IMR-90 (cell line): ENCODE results near the gene C13orf42. TPM values are rescaled to one million over a fixed set of nuclear protein-coding genes. Genes with fewer than 3 reads are reported as not detected.

ENCODE experiments used
- ATAC-seq: fragments of 200-7000 bp; cut with Tn5 transposase; 2 replicates; pipeline ENCODE4 v1.9.1; 2020; ENCODE audit warnings: low read depth, mild to moderate bottlenecking, moderate library complexity
- BruUV-seq: library from RNA; stranded (reverse); fragments of 400-500 nt; replicated peaks from 2 replicates; lab custom pipeline; 2021; lab: Mats Ljungman, UMichigan
- CTCF ChIA-PET: fragments of 300-600 bp; formaldehyde crosslinking; extraction: SDS; loops from one replicate; lab custom pipeline; 2021; ENCODE audit warnings: antibody characterized with exemption; lab: Yijun Ruan, JAX
- POLR2A ChIA-PET: fragments of 300-600 bp; sonication (Branson Sonifier 250); formaldehyde crosslinking; loops from one replicate; lab custom pipeline; 2022; ENCODE audit warnings: antibody characterized with exemption; ENCODE audit not compliant: unreplicated experiment; lab: Charles Lee
- DNase-seq: peaks from one replicate; pipeline ENCODE4 v3.0.0; 2013
- H2AFZ ChIP-seq: replicated peaks from 2 replicates; pipeline ENCODE3; 2013; ENCODE audit warnings: low read length, mild to moderate bottlenecking; ENCODE audit not compliant: poor library complexity
- H2AK5ac ChIP-seq: 2 replicates; pipeline ENCODE4 v1.6.1; 2013; ENCODE audit warnings: low read depth, low read length, inconsistent platforms
- H2AK9ac ChIP-seq: replicated peaks from 2 replicates; pipeline ENCODE3; 2013; ENCODE audit warnings: mild to moderate bottlenecking, low read depth, low read length, moderate library complexity; ENCODE audit not compliant: poor library complexity
- H2BK120ac ChIP-seq: 2 replicates; pipeline ENCODE4 v1.6.1; 2013; ENCODE audit warnings: low read depth, low read length, inconsistent platforms
- H2BK15ac ChIP-seq: 3 replicates; pipeline ENCODE4 v1.6.1; 2013; ENCODE audit warnings: low read depth, low read length, inconsistent platforms
- H2BK20ac ChIP-seq: 2 replicates; pipeline ENCODE4 v1.6.1; 2013; ENCODE audit warnings: low read depth, mild to moderate bottlenecking, inconsistent platforms, low read length, moderate library complexity
- H2BK5ac ChIP-seq: 2 replicates; pipeline ENCODE4 v1.6.1; 2013; ENCODE audit warnings: mild to moderate bottlenecking, low read depth, low read length, inconsistent platforms; ENCODE audit not compliant: poor library complexity, severe bottlenecking
- H3K14ac ChIP-seq: replicated peaks from 2 replicates; pipeline ENCODE4 v1.6.1; 2013; ENCODE audit warnings: low read depth, low read length, inconsistent platforms
- H3K18ac ChIP-seq: 2 replicates; pipeline ENCODE4 v1.6.1; 2013; ENCODE audit warnings: low read depth, low read length, control low read depth
- H3K23ac ChIP-seq: 2 replicates; pipeline ENCODE4 v1.6.1; 2013; ENCODE audit warnings: low read depth, low read length, inconsistent platforms
- H3K27ac ChIP-seq: 2 replicates; pipeline ENCODE4 v1.5.1; 2013; ENCODE audit warnings: mild to moderate bottlenecking, control low read depth, low read length; ENCODE audit not compliant: insufficient read depth
- H3K27me3 ChIP-seq: 2 replicates; pipeline ENCODE4 v1.6.1; 2013; ENCODE audit warnings: low read length; ENCODE audit not compliant: control insufficient read depth, insufficient read depth
- H3K36me3 ChIP-seq: 2 replicates; pipeline ENCODE4 v1.6.1; 2013; ENCODE audit warnings: low read length, mixed read lengths; ENCODE audit not compliant: control insufficient read depth, insufficient read depth
- H3K4ac ChIP-seq: 2 replicates; pipeline ENCODE4 v1.6.1; 2013; ENCODE audit warnings: low read depth, low read length, inconsistent platforms
- H3K4me1 ChIP-seq: 2 replicates; pipeline ENCODE4 v1.6.1; 2013; ENCODE audit warnings: low read length, mixed read lengths; ENCODE audit not compliant: control insufficient read depth, insufficient read depth
- H3K4me2 ChIP-seq: 2 replicates; pipeline ENCODE4 v1.6.1; 2013; ENCODE audit warnings: low read depth, mild to moderate bottlenecking, control low read depth, low read length, moderate library complexity
- H3K4me3 ChIP-seq: 2 replicates; pipeline ENCODE4 v1.5.1; 2013; ENCODE audit warnings: low read depth, mild to moderate bottlenecking, control low read depth, low read length, moderate library complexity; ENCODE audit not compliant: insufficient read depth
- H3K56ac ChIP-seq: 2 replicates; pipeline ENCODE4 v1.6.1; 2013; ENCODE audit warnings: low read length, inconsistent platforms; ENCODE audit not compliant: insufficient read depth; ENCODE audit errors: extremely low read depth
- H3K79me1 ChIP-seq, 2 experiments: 2 replicates each; pipeline ENCODE4 v1.6.1; 2013; ENCODE audit warnings: low read length in 2 of 2, inconsistent platforms in 1 of 2, low read depth in 1 of 2
- H3K9ac ChIP-seq: 2 replicates; pipeline ENCODE4 v1.6.1; 2013; ENCODE audit warnings: low read depth, low read length, control low read depth
- H3K9me1 ChIP-seq: 2 replicates; pipeline ENCODE4 v1.6.1; 2013; ENCODE audit warnings: low read length, inconsistent platforms; ENCODE audit not compliant: insufficient read depth
- H3K9me3 ChIP-seq: 2 replicates; pipeline ENCODE4 v1.6.1; 2013; ENCODE audit warnings: low read length; ENCODE audit not compliant: control insufficient read depth, insufficient read depth
- H4K20me1 ChIP-seq: 2 replicates; pipeline ENCODE4 v1.6.1; 2013; ENCODE audit warnings: low read length, inconsistent platforms; ENCODE audit not compliant: insufficient read depth
- H4K5ac ChIP-seq: 2 replicates; pipeline ENCODE4 v1.6.1; 2013; ENCODE audit warnings: mild to moderate bottlenecking, low read depth, low read length, control low read depth
- H4K8ac ChIP-seq, 2 experiments: 2 replicates each; pipeline ENCODE4 v1.6.1; 2013; ENCODE audit warnings: low read depth in 2 of 2, low read length in 2 of 2, control low read depth in 1 of 2, inconsistent platforms in 1 of 2
- H4K91ac ChIP-seq: 2 replicates; pipeline ENCODE4 v1.6.1; 2013; ENCODE audit warnings: low read depth, low read length, inconsistent platforms; ENCODE audit not compliant: insufficient read depth
- BHLHE40 ChIP-seq: fragments of 150-350 bp; IDR thresholded peaks from 2 replicates; pipeline ENCODE4 v1.6.1; 2016; ENCODE audit warnings: mild to moderate bottlenecking, low read depth, low read length
- CTCF ChIP-seq: conservative IDR thresholded peaks from 2 replicates; pipeline ENCODE4 v1.5.1; 2012; ENCODE audit warnings: mild to moderate bottlenecking, low read depth, low read length, improper control_type of control experiment
- MAFK ChIP-seq: IDR thresholded peaks from 2 replicates; pipeline ENCODE4 v1.6.1; 2012; ENCODE audit warnings: low read depth, low read length, improper control_type of control experiment
- MXI1 ChIP-seq: IDR thresholded peaks from 2 replicates; pipeline ENCODE4 v1.6.1; 2012; ENCODE audit warnings: low read depth, mild to moderate bottlenecking, low read length, moderate library complexity, borderline replicate concordance
- NFE2L2 ChIP-seq: fragments of 150-350 bp; IDR thresholded peaks from 2 replicates; pipeline ENCODE4 v1.6.1; 2016; ENCODE audit warnings: low read depth, mild to moderate bottlenecking, low read length
- RAD21 ChIP-seq: IDR thresholded peaks from 2 replicates; pipeline ENCODE4 v1.6.1; 2012; ENCODE audit warnings: low read length, improper control_type of control experiment
- WGBS, 2 experiments: methylation state at CpG; one replicate each; pipeline versions ENCODE4 v1.1.5 to v1.1.7; 2013; ENCODE audit warnings: missing lambda C conversion rate in 2 of 2; ENCODE audit not compliant: insufficient read length in 1 of 2; ENCODE audit errors: extremely low coverage in 2 of 2; 5-methylcytosine and 5-hydroxymethylcytosine counted together
- dilution Hi-C: fragments of 300-500 bp; cut with HindIII; formaldehyde crosslinking; loops from one replicate; pipeline ENCODE4 v1.14.3; 2018; ENCODE audit warnings: low sequenced_read_pairs; ENCODE audit not compliant: unreplicated experiment
- in situ Hi-C: fragments of 300-500 bp; cut with MboI; formaldehyde crosslinking; loops from 3 replicates; pipeline ENCODE4 v1.14.3; 2019; ENCODE audit warnings: low sequenced_read_pairs, inconsistent platforms, mixed read lengths
- intact Hi-C: fragments of 100-400 bp; cut with micrococcal nuclease; formaldehyde crosslinking; loops from 2 replicates; pipeline ENCODE4 v1.10.0; 2022
- polyA plus RNA-seq, 3 experiments: library from polyadenylated mRNA; depleted of rRNA; stranded (reverse); fragments of >200 nt; gene quantifications; 2 replicates each; pipeline ENCODE4 v1.2.3, GENCODE V29; 2012; ENCODE audit warnings: low replicate concordance in 1 of 3
- total RNA-seq: library from RNA; depleted of rRNA; stranded (reverse); fragments of >200 nt; gene quantifications from 2 replicates; pipeline ENCODE4 v1.2.3, GENCODE V29; 2012
- TF ChIP-seq, protein P1 (sequence below): fragments of 150-350 bp; IDR thresholded peaks from 2 replicates; pipeline ENCODE4 v1.6.1; 2017; ENCODE audit warnings: mild to moderate bottlenecking, antibody characterized with exemption, low read length, low read depth

C13orf42 gene
- total and polyA plus RNA-seq, 2 of the 4 experiments (the other 2 are of a cell fraction), result not detected

- H3K9me1 ChIP-seq, result no peaks in the 10 kb centered on the region
- H3K14ac ChIP-seq, result no peak overlapping the region
- H3K9ac ChIP-seq, result no peak overlapping the region
- H3K18ac ChIP-seq, result no peak overlapping the region
- in situ Hi-C loops, result no loop called here
- no peaks in the 10 kb centered on the region for H3K79me1 ChIP-seq
- H2AFZ ChIP-seq, result no peak overlapping the region
- H3K23ac ChIP-seq, result no peak overlapping the region
- no peak overlapping the region for H2BK20ac ChIP-seq
- H3K56ac ChIP-seq, result no peak overlapping the region
- no peaks in the 10 kb centered on the region for H4K20me1 ChIP-seq
- H3K9me3 ChIP-seq, result no peaks in the 10 kb centered on the region
- ATAC-seq (no peak), DNase-seq (no peak)
- H2AK5ac ChIP-seq, result no peak overlapping the region
- no peak overlapping the region for H4K5ac ChIP-seq
- H3K4me1 ChIP-seq, result no peaks in the 10 kb centered on the region
- H4K91ac ChIP-seq, result no peak overlapping the region
- H3K27ac ChIP-seq, result no peak overlapping the region
- CTCF ChIA-PET, result no interaction called here
- H3K4me3 ChIP-seq, result no peak overlapping the region
- H3K4me2 ChIP-seq, result no peak overlapping the region
- H3K4ac ChIP-seq, result no peak overlapping the region
- intact Hi-C loops, result no loop called here
- peaks cover 13% of the 10 kb centered on the region; the same call in 1 of the 2 replicates for H3K27me3 ChIP-seq
- dilution Hi-C loops, result no loop called here
- no peak overlapping the region for H2BK120ac ChIP-seq
- no peak overlapping the region for H4K8ac ChIP-seq
- no TSS peak for BruUV-seq
- no peak overlapping the region for H2AK9ac ChIP-seq
- TF ChIP-seq CTCF, result no peak
- no peak for TF ChIP-seq BHLHE40
- no peak for TF ChIP-seq NFE2L2
- TF ChIP-seq RAD21, result no peak
- TF ChIP-seq, protein P1, sequence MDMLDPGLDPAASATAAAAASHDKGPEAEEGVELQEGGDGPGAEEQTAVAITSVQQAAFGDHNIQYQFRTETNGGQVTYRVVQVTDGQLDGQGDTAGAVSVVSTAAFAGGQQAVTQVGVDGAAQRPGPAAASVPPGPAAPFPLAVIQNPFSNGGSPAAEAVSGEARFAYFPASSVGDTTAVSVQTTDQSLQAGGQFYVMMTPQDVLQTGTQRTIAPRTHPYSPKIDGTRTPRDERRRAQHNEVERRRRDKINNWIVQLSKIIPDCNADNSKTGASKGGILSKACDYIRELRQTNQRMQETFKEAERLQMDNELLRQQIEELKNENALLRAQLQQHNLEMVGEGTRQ, result no peak
- no peak for TF ChIP-seq MAFK
- no peak for TF ChIP-seq MXI1
- H3K36me3 ChIP-seq, result no peaks in the 10 kb centered on the region
- no peak overlapping the region for H2BK15ac ChIP-seq
- WGBS, 2 experiments, result 40% methylated on average over 1 of the region's 12 CpGs; no CpG with 5 or more reads in 1 of the 2 experiments
- H2BK5ac ChIP-seq, result no peak overlapping the region
- POLR2A ChIA-PET, result no interaction called here
These were observed 2.3 kb upstream of the C13orf42 start for GRCh38 chr13:51113186-51113881.
